Melanocyte of skin (primary cell): ENCODE results near the gene HDAC10. TPM values are rescaled to one million over a fixed set of nuclear protein-coding genes. Genes with fewer than 3 reads are reported as not detected.

Source experiments
- total RNA-seq, 2 donors: library from RNA; depleted of rRNA; stranded (reverse); fragments of >200 nt; gene quantifications; 2 replicates each; pipeline ENCODE4 v1.2.3, GENCODE V29; 2012

Gene HDAC10, protein sequence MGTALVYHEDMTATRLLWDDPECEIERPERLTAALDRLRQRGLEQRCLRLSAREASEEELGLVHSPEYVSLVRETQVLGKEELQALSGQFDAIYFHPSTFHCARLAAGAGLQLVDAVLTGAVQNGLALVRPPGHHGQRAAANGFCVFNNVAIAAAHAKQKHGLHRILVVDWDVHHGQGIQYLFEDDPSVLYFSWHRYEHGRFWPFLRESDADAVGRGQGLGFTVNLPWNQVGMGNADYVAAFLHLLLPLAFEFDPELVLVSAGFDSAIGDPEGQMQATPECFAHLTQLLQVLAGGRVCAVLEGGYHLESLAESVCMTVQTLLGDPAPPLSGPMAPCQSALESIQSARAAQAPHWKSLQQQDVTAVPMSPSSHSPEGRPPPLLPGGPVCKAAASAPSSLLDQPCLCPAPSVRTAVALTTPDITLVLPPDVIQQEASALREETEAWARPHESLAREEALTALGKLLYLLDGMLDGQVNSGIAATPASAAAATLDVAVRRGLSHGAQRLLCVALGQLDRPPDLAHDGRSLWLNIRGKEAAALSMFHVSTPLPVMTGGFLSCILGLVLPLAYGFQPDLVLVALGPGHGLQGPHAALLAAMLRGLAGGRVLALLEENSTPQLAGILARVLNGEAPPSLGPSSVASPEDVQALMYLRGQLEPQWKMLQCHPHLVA
- 10 to 100 TPM; 24.8 to 26.0 TPM for total RNA-seq

GRCh38 chr22:50250555-50251476, at the start of gene HDAC10:
Gene HDAC10, minus strand, starts transcription at chr22:50251265. Its CDS starts 233 bp downstream, at chr22:50251032.

DNA sequence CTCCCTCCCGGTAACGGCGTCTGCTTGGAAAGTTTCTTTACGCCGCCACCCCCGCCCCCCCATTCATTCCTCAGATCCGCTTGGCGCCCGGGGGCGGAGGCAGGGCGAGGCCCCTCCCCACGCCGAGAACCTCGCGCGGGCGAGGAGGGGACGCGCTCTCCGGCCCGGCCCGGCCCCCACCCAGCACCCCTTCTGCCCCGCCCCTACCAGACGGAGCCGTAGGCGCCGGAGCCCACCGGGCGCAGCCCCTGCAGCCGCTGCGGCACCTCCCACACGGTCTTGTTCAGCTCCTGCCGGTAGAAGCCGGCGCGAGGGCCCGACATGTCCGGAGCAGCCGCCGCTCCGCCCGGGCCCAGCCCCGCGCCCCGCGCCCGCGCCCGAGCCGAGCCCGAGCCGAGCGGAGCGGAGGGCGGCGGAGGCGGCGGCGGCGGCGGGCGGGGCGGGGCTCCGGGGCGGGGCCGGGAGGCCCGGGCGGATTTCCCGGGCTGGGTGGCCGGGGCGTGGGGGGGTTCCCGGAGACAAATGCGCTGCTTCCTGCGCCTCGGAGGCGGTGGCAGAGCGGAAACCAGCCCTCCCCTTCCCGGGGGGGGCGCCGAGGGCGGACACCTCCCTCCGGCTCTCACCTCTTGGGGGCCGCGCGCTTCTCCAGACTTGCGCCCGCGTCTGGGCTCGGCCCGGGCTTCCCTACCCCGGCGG, 19.1 kb upstream of the HDAC10 start, which contains the start of gene MAPK11:
Gene MAPK11 (minus strand): TSS at position 411 of the 696 bp plus-strand sequence. CDS start 88 bp downstream, at position 323.

GRCh38 chr22:50261615-50262459, 10.8 kb upstream of the HDAC10 start, which contains the start of gene MAPK12:
Gene MAPK12, minus strand, starts transcription at chr22:50261683. Its CDS starts 174 bp downstream, at chr22:50261509.

GRCh38 chr22:50244420-50245213, 6.4 kb downstream of the HDAC10 start, which contains the start of gene TUBGCP6:
Gene TUBGCP6, minus strand, starts transcription at chr22:50245023. Its CDS starts 564 bp downstream, at chr22:50244459.

GRCh38 chr22:50200461-50201190, 50.4 kb downstream of the HDAC10 start, which contains the start of gene SELENOO:
Gene SELENOO, plus strand, starts transcription at chr22:50201011. Its CDS starts 26 bp downstream, at chr22:50201037.

Other genes starting within 250 kb of the HDAC10 start
- gene IL17REL, start 238.5 kb downstream of the HDAC10 start, total RNA-seq: not detected
- gene TTLL8, start 193.0 kb downstream of the HDAC10 start, total RNA-seq: not detected
- not detected for gene MLC1, start 165.8 kb downstream of the HDAC10 start, total RNA-seq
- gene MOV10L1, start 161.3 kb downstream of the HDAC10 start, total RNA-seq: under 1 TPM in 1 of 2 donors, not detected in 1; 0.34 TPM
- under 1 TPM; 0.33 to 0.69 TPM for gene PANX2, start 80.5 kb downstream of the HDAC10 start, total RNA-seq
- 10 to 100 TPM; 28.2 to 44.0 TPM for gene TRABD, start 65.4 kb downstream of the HDAC10 start, total RNA-seq
- gene SELENOO, start 50.3 kb downstream of the HDAC10 start, total RNA-seq: 10 to 100 TPM; 22.4 to 35.3 TPM
- gene TUBGCP6, start 6.2 kb downstream of the HDAC10 start, total RNA-seq: 10 to 100 TPM; 24.6 to 24.8 TPM
- gene MAPK12, start 10.4 kb upstream of the HDAC10 start, total RNA-seq: 10 to 100 TPM; 20.6 to 21.7 TPM
- 1 to 10 TPM; 1.7 to 2.1 TPM for gene MAPK11, start 19.1 kb upstream of the HDAC10 start, total RNA-seq
- gene PLXNB2, start 56.4 kb upstream of the HDAC10 start, total RNA-seq: 10 to 100 TPM; 56.3 to 66.1 TPM
- 1 to 10 TPM in 1 of 2 donors, under 1 TPM in 1; 0.67 to 2.8 TPM for gene DENND6B, start 75.7 kb upstream of the HDAC10 start, total RNA-seq
- 10 to 100 TPM; 40.0 to 53.3 TPM for gene PPP6R2, start 92.1 kb upstream of the HDAC10 start, total RNA-seq
- 10 to 100 TPM; 61.9 to 68.5 TPM for gene SBF1, start 223.8 kb upstream of the HDAC10 start, total RNA-seq
- gene ADM2, start 230.3 kb upstream of the HDAC10 start, total RNA-seq: 1 to 10 TPM in 1 of 2 donors, under 1 TPM in 1; 0.33 to 1.0 TPM
- gene MIOX, start 235.6 kb upstream of the HDAC10 start, total RNA-seq: not detected